PC-9 (cell line): ENCODE measurements around the gene MAP7D2. TPM values are rescaled to one million over a fixed set of nuclear protein-coding genes. Genes with fewer than 3 reads are reported as not detected.

Experiments used
- BruUV-seq: library from RNA; stranded (reverse); fragments of 400-500 nt; replicated peaks from 2 replicates; lab custom pipeline; 2021; lab: Mats Ljungman, UMichigan
- CTCF ChIA-PET: fragments of 300-600 bp; sonication (Branson Sonifier 250); formaldehyde crosslinking; loops from one replicate; lab custom pipeline; 2022; ENCODE audit warnings: antibody characterized with exemption; lab: Charles Lee
- POLR2A ChIA-PET: fragments of 300-600 bp; sonication (Branson Sonifier 250); formaldehyde crosslinking; loops from one replicate; lab custom pipeline; 2022; ENCODE audit warnings: antibody characterized with exemption; ENCODE audit not compliant: unreplicated experiment; lab: Charles Lee
- DNase-seq, 2 experiments: peaks; one replicate each; pipeline versions ENCODE4 v3.0.0 to v3.0.0-alpha.2; 2015 to 2022; ENCODE audit warnings: mixed read lengths in 1 of 2
- H2AFZ ChIP-seq: fragments of 200-600 bp; sonication (generic); 2 replicates; pipeline ENCODE4 v1.8.1; 2017; ENCODE audit warnings: antibody characterized with exemption
- H3F3A ChIP-seq: fragments of 200-600 bp; sonication (generic); 2 replicates; pipeline ENCODE4 v1.8.1; 2017; ENCODE audit warnings: antibody characterized with exemption, mild to moderate bottlenecking, low read depth; ENCODE audit not compliant: insufficient read depth
- H3K27ac ChIP-seq: fragments of 200-600 bp; sonication (generic); 2 replicates; pipeline ENCODE4 v1.6.1; 2016; ENCODE audit warnings: mixed run types
- H3K27me3 ChIP-seq: fragments of 200-600 bp; sonication (generic); 2 replicates; pipeline ENCODE4 v1.6.1; 2016; ENCODE audit warnings: low read depth, mixed run types; ENCODE audit not compliant: insufficient read depth
- H3K36me3 ChIP-seq: fragments of 200-600 bp; sonication (generic); 2 replicates; pipeline ENCODE4 v1.6.1; 2016; ENCODE audit warnings: low read depth, mixed run types
- H3K4me1 ChIP-seq: fragments of 200-600 bp; sonication (generic); replicated peaks from 2 replicates; pipeline ENCODE4 v1.6.1; 2016; ENCODE audit warnings: mixed run types; ENCODE audit not compliant: insufficient read depth
- H3K4me2 ChIP-seq: fragments of 200-600 bp; sonication (generic); 2 replicates; pipeline ENCODE4 v1.6.1; 2017; ENCODE audit warnings: mixed run types
- H3K4me3 ChIP-seq: fragments of 200-600 bp; sonication (generic); 2 replicates; pipeline ENCODE4 v1.6.1; 2016; ENCODE audit warnings: mixed run types
- H3K79me2 ChIP-seq: fragments of 200-600 bp; sonication (generic); 2 replicates; pipeline ENCODE4 v1.6.1; 2017; ENCODE audit warnings: low read depth, mixed run types
- H3K9me2 ChIP-seq: fragments of 200-600 bp; sonication (generic); 2 replicates; pipeline ENCODE4 v1.8.1; 2017; ENCODE audit warnings: mild to moderate bottlenecking; ENCODE audit not compliant: insufficient read depth
- H3K9me3 ChIP-seq: fragments of 200-600 bp; sonication (generic); 2 replicates; pipeline ENCODE4 v1.8.1; 2016; ENCODE audit warnings: low read depth; ENCODE audit not compliant: insufficient read depth
- H4K20me1 ChIP-seq: fragments of 200-600 bp; sonication (generic); 2 replicates; pipeline ENCODE4 v1.8.1; 2017; ENCODE audit not compliant: insufficient read depth
- CTCF ChIP-seq: fragments of 200-600 bp; sonication (generic); conservative IDR thresholded peaks from 2 replicates; pipeline ENCODE4 v1.6.1; 2017; ENCODE audit warnings: mixed run types, antibody characterized with exemption, mild to moderate bottlenecking, moderate library complexity
- EZH2 ChIP-seq: fragments of 200-600 bp; sonication (generic); IDR thresholded peaks from 2 replicates; pipeline ENCODE4 v1.8.0; 2017; ENCODE audit warnings: antibody characterized with exemption, low read depth
- intact Hi-C: fragments of 100-400 bp; cut with micrococcal nuclease; formaldehyde crosslinking; loops from one replicate; pipeline ENCODE4 v1.10.0; 2022; ENCODE audit not compliant: unreplicated experiment
- total RNA-seq: library from RNA; stranded (reverse); gene quantifications from 2 replicates; pipeline ENCODE4 v1.2.3, GENCODE V29; 2021

The MAP7D2 gene
- total RNA-seq, 1 experiment from 2014 or later: not detected

DNA sequence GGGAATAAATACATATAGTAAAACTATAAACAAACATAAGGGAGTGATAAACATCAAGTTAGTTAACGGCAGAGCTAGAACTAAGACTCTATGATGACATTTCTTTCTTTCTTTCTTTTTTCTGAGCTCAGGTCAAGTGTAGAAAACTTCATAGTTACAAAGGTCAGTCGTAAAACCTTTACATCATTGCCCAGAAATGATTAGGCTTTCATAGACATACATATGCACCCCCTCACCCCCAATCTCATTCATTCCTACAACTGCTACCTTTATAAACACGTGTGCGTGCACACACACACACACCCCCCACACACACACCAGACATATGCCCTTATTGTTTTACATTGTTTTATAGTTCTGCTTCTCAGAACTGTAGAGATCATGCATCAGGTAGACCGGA, 19.2 kb upstream of the MAP7D2 start:
- no peak for DNase-seq
- no peak overlapping the region for H2AFZ ChIP-seq
- H3K79me2 ChIP-seq: peaks cover 44% of the 10 kb centered on the region
- POLR2A ChIA-PET: no interaction called here
- H3F3A ChIP-seq: peaks cover 5% of the 10 kb centered on the region; the same call in 1 of the 2 replicates
- BruUV-seq: no TSS peak
- H3K36me3 ChIP-seq: peaks cover 16% of the 10 kb centered on the region
- peaks cover 27% of the 10 kb centered on the region for H4K20me1 ChIP-seq
- H3K27ac ChIP-seq: no peak overlapping the region
- CTCF ChIA-PET: no interaction called here
- H3K27me3 ChIP-seq: no peaks in the 10 kb centered on the region
- no peaks in the 10 kb centered on the region for H3K9me2 ChIP-seq
- H3K9me3 ChIP-seq: no peaks in the 10 kb centered on the region
- H3K4me3 ChIP-seq: no peak overlapping the region
- TF ChIP-seq EZH2 (no peak), CTCF (no peak)
- no peak overlapping the region for H3K4me2 ChIP-seq
- H3K4me1 ChIP-seq: peaks cover 13% of the 10 kb centered on the region
- intact Hi-C loops: loop anchor here (5.0 to 10.0 kb wide), 2 partner anchors 229 to 761 kb away; no protein-coding TSS in a partner anchor

DNA sequence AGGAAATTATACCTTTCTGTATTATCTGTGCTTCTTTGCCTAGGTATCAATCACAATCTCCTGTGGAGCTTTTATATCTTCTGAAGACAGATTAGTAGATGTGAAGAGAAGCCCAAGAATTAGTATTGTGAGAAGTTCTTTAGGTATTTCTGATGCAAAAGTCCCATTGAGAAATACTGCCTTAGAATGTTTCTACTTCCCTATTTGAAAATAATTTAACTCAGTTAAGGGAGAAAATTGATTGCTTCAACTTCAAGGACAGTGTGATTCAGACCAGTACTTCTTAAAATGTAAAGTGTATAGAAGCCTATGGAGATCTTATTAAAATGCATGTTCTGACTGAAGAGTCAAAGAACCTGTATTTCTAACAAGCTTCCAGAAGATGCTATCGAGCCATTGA, 16.0 kb upstream of the MAP7D2 start:
- Histone ChIP-seq H4K20me1 (peaks cover 5% of the 10 kb centered on the region; the same call in 1 of the 2 replicates), H3F3A (peaks cover 22% of the 10 kb centered on the region; the same call in 1 of the 2 replicates), H3K27me3 (no peaks in the 10 kb centered on the region), H3K4me3 (no peak overlapping the region), H3K79me2 (peaks cover 14% of the 10 kb centered on the region), H3K9me2 (no peaks in the 10 kb centered on the region), H3K9me3 (no peaks in the 10 kb centered on the region), H3K4me1 (no peaks in the 10 kb centered on the region), H3K36me3 (peaks cover 14% of the 10 kb centered on the region; the same call in 1 of the 2 replicates), H3K4me2 (no peak overlapping the region), H3K27ac (no peak overlapping the region), H2AFZ (no peak overlapping the region)
- ChIA-PET CTCF (no interaction called here), POLR2A (no interaction called here)
- TF ChIP-seq EZH2 (no peak), CTCF (no peak)
- intact Hi-C loops: loop anchor here (10.0 kb wide), 1 partner anchor 758 kb away; no protein-coding TSS in a partner anchor
- BruUV-seq: no TSS peak
- no peak for DNase-seq

DNA sequence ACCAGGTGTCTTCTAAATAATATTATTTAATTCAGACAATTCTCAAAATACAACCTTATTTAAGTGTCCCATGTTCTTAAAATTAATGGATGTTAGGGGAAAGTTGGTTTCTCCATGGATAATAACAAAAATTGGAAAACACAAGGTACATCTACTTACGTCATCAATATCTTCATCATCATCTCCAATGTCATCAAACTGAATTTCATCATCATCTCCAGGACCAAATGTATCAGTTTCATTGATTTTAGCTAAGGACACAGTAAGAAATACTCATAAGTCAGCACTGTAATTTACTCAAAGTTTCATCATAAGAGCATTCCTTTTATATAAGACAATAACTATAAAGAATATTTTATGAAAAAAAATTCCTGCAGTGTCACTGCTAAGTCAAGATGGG, 13.7 kb upstream of the MAP7D2 start:
- ChIA-PET POLR2A (no interaction called here), CTCF (no interaction called here)

More for the DNA sequence above, 13.7 kb upstream of the MAP7D2 start:
- H3K4me1 ChIP-seq: no peaks in the 10 kb centered on the region
- no peaks in the 10 kb centered on the region for H4K20me1 ChIP-seq
- no peaks in the 10 kb centered on the region for H3K9me3 ChIP-seq
- peaks cover 25% of the 10 kb centered on the region; the same call in 1 of the 2 replicates for H3F3A ChIP-seq
- H3K4me2 ChIP-seq: no peak overlapping the region
- no peak for TF ChIP-seq CTCF
- DNase-seq: no peak
- BruUV-seq: no TSS peak
- H3K9me2 ChIP-seq: no peaks in the 10 kb centered on the region
- H3K27me3 ChIP-seq: no peaks in the 10 kb centered on the region
- peak overlapping the region; percentile 34; the same call in 1 of the 2 replicates for H3K27ac ChIP-seq
- H3K4me3 ChIP-seq: no peak overlapping the region
- intact Hi-C loops: loop anchor here (10.0 kb wide), 1 partner anchor 756 kb away; no protein-coding TSS in a partner anchor
- no peak overlapping the region for H2AFZ ChIP-seq
- no peaks in the 10 kb centered on the region for H3K79me2 ChIP-seq
- H3K36me3 ChIP-seq: 0 out of 2 replicates have a peak, but pooled peaks cover 8% of the 10 kb centered on the region
